HG03066 (cell line): Measurements from ENCODE around the gene STUB1.

ENCODE experiments used
- ATAC-seq: cut with Tn5 transposase; IDR thresholded peaks from one replicate; pipeline ENCODE4 v1.9.1; 2021; ENCODE audit warnings: low read depth; ENCODE audit not compliant: unreplicated experiment

The STUB1 gene

DNA sequence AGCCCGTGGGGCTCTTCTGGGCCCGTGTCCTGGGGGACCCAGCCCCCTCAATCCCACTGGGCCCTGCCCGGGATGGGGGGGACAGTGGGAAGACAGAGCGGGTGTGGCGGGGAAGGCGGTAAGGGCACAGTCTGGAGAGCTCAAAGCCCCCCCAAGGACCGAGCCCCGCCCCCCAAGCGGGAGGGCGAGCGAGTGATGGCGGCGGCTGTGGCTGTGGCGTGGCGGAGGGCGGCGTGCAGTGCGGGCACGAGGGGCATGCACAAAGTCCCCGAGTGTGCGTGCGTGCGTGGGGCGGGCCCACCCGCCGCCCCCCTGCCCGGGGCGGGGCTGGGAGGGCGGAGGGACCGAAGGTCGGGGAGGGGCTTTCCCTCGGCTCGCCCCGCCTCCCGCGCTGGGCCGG lies 13.6 kb downstream of the STUB1 start:
- ATAC-seq = no peak

DNA sequence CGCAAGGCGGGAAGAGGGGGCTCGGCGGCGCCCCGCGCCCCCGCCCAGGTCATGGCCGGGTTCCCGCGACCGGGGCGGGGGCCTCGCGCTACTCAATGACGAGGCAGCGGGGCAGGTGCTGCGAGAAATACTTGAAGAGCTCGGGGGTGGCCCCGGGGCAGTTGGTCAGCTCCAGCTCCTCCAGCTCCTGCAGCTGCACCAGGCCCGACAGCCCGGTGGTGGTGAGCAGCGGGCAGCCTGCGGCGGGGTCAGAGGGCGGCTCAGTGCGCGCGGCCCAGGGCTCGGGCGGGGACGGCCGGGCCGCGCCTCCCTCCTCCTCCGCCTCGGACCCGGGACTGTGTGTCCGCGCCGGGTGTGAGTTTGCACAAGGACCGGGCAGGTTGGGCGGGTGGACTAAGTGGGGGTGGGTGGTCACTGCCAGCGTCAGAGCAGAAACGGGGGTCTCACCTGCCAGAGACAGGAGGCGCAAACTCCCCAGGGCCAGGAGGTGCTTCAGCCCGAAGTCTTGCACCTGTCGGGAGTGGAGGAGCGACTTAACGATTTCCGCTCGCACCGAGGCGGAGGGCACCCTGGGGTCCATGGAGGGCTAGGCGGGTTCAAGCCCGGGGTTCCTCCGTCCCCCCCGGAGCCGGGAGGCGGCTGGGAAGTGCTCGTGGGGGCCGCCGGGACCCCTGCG lies 14.1 kb downstream of the STUB1 start:
- ATAC-seq = no peak

DNA sequence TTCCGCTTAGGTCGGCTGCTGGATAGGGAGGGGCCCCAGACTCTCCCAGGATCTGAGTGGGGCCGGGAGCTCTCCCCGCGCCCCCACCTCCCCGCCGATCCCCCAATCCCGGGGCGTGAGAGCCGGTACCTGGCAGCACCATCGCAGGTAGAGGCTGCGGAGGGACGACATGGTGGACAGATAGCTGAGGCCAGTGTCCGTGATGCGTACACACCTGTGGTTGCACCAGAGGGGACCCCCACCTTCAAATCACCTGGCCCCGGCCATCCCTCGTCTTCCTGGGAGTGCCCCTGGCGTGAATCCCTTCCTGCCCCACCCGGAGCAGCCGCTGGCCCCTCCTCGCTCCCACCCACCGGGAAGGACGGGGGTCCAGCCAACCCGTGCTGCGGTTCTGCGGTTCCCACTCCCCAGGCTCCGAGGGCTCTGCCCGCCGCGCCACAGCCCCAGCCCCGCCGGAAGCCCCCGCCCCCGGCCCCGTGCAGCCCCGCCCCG lies 14.7 kb downstream of the STUB1 start:
- ATAC-seq = no peak

DNA sequence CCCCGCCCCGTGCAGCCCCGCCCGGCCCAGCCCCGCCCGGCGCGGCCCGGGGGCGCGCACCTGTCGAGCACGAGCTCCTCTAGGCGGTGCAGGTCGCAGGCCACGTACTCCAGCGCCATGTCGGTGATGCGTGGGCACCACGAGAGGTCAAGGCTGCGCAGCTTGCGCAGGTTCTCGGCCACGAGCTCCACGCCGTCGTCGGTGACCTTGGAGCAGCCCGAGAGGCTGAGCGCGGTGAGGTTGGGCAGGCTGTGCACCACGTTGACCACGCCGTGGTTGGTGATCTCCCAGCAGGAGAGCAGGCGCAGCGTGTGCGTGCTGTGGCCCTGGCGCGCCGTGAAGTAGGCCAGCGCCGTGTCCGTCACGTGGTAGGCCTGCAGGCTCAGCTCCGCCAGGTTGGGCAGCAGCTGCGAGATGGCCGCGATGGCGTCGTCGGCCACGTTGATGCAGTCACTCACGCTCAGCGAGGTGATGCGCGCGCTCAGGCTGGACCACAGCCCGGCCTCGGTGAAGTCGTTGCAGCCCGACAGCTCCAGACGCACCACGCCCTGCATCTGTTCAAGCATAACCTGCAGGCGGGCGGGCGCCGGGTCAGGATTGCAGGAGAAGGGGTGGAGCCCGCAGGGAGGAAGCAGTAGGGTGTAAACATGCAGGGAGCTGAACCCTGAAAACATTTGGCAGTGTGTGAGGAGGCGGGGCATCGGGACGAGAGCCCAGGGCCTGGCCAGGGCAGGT lies 15.3 kb downstream of the STUB1 start:
- ATAC-seq = no peak

DNA sequence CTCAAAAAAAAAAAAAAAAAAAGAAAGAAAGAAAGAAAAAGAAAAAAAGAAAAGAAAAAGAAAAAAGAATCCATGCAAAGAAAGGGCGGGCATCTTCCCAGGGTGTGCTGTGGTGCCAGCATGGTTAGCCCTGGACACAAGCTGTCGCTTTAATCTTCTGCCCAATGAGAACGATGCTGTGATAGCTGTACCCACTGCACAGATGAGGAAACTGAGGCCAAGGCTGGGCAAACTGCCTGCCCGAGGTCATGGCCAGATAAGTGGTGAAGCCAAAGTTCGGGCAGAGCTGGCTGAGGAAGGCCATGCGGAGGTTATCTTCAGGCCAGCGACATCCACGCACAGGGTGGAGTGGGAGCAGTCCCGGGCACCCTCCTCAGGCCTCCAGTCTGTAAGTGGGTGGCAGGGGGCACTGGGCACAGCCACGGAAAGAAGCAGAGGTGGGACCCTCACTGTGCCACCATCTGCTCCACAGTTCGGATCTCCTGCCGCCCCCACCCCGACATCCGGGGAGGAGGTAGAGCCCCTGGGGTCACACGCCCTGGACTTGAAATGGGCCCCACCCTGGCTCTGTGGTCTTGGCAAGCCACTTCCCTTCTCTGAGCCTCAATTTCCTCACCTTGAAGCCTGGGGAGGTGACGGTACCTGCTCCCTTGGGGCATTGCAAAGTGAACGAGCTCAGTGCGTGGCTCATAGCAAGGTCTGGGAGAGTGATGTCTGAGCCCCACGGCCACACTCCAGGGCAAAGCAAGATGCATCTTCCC lies 18.9 kb downstream of the STUB1 start:
- no peak for ATAC-seq

DNA sequence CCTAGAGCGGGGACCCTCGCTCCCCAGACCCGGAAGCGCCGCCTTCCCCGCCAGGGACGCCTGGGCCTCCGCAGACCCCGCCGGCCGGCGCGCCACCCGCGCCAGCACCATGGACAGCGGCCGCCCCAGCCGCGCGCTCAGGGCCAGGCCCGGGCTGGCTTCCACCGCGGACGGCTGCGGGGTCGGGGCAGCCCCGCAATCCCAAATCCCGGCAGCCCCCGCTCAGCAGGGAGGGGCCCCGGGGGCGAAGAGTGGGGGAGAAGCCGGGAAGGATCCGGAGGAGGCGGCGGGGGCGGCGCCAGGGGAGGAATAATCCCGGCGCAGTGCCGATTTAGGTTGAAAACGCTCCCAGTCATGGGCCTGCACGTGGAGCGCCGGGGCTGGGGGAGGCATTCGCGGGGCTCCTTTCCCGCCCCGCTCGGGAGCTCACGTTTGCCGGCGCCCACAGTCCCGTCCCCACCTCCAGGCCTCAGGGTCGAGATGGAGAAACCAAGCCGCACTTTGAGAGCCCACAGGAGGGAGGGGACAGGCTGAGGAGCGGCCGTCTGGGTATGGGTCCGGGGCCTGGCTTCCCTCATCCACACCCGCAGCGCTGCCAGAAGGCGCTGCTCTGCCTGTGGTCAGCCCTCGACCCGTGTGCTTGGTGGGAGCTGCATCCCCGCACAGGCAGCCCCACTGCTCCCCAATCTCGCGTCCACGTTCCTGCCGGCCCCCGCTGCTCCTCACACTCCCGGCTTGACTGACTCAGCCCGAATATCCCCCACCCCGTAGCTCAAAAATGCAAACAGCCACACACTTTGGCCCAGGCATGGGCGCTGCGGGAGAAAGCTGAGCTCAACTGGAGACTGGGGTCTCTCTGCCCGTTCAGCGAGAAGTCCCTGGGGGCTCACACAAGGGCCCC lies 20.7 kb downstream of the STUB1 start:
- no peak for ATAC-seq

DNA sequence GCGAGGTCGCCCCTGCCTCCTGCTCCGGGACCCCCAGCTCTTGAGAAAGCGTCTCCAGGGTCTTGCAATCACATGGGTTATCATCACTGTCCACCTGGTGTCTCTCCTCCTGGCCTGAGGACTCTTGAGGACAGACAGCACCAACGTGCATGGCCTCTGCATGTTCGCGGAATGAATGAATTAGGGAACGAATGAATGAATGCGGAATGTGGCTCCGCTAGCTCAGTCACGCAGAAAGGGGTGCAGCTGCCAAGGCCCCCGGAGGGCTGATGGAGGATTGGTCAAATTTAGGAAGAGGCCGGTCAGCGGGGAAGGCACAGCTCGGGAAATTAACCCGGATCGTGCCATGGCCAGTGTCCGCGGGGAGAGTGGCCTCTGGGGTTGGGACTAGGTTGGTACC lies 22.1 kb downstream of the STUB1 start:
- no peak for ATAC-seq

DNA sequence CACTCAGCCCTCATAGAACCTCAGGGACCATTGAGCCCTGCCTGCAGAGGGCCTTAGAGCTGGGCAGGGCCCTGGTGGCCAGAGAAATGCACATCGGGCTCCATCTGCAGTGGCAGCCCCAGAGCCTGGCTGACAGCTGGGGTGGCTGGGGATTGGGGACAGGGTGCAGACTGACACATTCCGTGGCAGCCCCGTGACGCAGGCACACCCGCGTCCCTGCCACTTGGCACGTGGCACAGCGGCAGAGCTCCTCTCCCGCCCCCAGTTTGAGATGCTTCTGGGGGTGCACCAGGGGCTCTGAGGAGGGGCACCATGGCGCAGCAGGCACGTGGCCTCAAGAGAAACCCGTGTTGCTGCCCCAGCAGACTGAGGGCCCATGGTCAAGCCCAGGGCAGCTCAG lies 23.2 kb downstream of the STUB1 start:
- no peak for ATAC-seq

DNA sequence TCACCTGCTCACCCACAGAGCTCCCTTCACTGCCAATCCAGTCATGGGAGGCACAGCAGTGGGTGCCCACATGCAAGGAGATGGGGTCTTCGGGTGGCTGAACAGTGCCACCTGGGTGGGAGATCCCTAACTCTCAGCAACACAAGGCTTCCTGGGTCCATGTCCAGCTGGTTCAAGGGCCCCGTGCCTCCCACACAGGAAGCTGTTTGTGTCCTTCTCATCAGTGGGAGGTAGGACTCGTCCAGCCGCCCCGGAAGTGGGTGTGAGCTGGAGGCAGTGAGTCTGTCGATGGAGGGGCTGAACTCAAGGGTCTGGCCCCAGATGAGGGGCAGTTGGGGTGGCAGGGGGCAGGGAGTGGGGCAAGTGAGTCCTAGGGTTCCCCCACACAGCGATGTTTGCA lies 23.8 kb downstream of the STUB1 start:
- ATAC-seq = no peak

DNA sequence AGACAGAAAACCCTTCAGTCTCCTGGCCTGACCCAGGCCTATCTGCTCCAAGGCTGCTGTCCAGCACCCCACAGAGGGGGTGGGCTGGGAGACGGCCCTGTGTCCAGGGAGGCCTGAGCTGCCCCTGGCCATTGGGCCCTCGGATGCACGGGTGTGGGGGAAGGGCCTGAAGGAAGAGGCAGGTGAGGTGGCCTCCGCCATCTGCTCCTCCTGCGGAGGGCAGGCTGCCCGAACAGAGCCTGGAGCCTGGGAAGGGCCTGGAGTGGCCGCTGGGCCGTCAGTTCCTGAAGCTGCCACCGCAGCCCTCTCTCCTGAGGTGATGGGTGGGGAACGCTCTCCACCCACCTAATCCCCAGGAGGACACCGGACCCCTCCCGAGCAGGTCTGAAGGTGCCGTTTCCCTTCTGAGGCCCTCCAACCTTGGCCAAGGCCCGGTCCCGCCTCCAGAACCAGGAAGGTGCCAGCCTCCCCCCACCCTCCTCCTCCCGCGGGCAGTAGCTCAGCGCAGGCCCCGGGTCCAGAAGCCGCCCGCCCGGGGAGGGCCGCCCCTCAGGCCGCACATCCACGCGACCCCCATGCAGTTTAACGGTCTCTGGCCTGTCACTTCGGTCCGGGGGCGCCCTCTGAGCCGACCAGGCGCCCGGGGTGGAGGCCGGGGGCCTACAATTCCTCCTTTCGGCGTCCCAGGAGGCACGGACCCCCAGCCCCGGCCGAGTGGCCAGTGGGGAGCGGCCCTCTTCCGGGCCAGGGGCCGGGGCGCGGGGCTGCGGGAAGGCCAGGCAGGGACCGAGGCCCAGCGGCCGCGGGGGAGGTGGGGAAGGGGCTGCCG lies 24.6 kb downstream of the STUB1 start:
- ATAC-seq = no peak

DNA sequence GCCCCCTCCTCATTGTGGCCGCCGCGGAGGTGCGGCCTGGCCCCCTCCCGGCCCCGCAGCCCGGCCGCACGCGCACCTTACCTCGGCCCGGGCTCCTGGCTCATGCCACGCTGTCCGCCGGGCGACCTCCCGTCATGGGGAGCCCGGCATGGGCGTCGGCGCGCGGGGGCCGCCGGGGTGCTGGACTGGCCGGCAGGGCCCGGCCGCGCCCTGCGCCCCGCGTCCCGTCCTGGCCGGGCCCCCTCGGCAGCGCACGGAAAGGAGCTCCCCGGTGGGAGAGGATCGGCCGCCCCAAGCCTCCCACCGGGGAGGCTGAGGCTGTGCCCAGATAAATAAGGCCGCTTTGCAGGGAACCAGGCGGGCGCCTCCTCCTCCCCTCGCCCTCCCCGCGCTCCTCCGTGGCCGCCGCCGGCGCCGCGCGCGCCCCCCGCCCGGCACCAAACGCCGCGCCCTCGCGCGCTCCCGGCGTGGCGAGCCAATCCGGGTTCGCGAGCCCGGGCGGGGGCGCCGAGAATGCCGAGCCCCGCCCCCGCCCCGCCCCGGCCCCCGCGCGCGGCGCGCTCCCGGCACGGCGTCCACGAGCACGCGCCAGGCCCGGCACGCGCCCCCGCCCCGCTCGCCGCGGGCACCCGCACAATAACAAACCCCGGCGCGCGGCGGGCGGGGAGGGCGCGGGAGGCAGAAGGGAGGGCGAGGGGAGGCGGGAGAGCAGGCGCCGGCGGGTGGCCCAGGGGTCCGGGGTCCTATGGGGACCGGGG lies 25.4 kb downstream of the STUB1 start, which contains the start of gene FBXL16:
Gene FBXL16, minus strand, starts transcription at position 371 of the 758 bp plus-strand sequence. CDS start 8,396 bp downstream, outside the sequence.
- no peak for ATAC-seq

DNA sequence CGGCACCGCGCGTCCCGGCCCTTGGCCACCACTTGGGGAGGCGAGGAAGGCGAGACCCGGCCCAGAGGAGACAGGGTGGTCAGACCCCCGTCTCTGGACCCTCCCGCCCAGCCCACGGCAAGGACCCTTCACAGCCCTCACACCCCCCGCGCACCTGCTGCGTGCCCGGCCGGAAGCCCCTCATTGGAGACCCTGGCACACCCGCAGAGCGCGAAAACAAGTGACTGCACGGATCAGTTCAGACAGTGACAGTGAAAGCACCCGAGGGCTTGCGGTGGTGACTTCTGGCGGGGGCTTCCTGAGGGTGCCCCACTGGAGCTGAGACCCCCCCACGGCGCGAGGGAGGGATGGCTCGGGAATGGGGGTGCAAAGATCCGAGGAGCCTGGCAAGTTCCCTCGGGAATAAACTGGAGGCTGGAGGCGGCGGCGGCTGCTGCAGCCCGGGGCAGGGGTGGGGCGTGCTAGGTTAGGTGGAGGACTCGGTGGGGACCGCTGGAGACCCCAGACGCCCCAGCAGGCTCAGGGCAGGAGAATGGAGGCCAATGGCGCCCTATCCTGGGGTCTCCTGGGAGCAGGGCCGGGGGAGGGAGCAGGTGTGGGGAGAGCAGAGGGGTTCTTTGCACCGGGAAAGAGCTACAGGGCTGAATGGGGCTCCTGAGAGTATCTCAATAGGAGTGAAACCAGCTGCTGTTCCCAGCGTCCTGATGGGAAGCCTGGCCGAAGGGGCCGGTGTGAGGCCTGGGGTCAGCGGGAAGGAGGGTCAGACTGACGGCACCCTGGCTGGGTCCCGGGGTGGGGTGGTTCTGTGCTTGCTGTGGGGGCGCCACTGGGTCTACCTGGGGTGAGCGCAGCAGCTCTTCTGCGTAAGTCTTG lies 26.2 kb downstream of the STUB1 start:
- ATAC-seq = no peak

DNA sequence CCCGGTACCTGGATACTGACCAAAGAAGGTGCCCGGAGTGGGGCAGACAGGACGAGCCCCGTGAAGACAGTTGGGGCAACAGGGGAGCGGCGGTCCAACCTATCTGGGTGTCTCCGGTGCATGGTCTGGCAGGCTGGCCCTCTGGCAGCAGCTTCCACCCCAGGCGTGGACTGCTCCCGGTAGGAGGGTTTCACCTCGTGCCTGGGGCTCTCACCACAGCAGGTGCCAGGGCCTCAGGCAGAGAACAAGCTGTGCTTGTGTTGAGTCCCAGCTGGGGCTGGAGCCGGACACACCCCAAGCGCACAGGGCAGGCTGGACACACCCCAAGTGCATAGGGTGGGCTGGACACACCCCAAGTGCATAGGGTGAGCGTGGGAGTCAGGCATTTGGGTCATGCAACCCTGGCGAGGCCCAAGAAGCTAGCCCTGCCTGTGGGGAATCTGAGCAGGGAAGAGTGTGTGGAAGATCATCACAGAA lies 26.9 kb downstream of the STUB1 start:
- ATAC-seq = no peak

DNA sequence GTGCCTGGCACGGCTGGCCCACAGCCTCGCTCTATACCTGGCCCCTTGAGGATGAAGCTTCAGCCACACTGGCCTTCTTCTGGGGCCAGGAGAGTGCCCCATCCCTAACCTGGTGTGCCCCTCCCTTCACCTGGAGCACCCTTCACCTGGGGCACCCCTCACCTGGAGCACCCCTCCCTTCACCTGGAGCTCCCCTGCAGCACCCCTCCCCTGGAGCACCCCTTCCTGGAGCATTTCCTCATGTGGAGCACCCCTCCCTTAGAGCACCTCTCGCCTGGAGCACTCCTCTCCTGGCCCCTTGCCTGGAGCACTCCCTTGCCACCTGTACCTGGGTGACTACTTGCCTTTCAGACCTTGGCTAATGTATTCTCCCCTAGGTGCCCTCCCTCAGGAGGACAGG lies 27.8 kb downstream of the STUB1 start:
- ATAC-seq = no peak

DNA sequence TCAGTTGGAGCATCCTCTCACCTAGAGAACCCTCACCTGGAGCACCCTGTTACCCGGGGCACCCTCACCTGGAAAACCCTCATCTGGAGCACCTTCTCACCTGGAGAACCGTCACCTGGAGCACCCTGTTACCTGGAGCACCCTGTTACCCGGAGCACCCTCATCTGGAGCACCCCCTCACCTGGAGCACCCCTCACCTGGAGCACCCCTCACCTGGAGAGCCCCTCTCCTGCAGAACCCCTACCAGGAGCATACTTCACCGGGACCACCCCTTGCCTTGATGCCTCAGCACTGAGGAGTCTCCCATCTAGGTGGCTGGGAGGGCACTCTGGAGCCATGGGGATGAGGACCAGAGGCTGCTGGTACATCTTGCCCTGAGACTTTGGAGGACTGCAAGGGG lies 28.7 kb downstream of the STUB1 start:
- ATAC-seq = no peak

DNA sequence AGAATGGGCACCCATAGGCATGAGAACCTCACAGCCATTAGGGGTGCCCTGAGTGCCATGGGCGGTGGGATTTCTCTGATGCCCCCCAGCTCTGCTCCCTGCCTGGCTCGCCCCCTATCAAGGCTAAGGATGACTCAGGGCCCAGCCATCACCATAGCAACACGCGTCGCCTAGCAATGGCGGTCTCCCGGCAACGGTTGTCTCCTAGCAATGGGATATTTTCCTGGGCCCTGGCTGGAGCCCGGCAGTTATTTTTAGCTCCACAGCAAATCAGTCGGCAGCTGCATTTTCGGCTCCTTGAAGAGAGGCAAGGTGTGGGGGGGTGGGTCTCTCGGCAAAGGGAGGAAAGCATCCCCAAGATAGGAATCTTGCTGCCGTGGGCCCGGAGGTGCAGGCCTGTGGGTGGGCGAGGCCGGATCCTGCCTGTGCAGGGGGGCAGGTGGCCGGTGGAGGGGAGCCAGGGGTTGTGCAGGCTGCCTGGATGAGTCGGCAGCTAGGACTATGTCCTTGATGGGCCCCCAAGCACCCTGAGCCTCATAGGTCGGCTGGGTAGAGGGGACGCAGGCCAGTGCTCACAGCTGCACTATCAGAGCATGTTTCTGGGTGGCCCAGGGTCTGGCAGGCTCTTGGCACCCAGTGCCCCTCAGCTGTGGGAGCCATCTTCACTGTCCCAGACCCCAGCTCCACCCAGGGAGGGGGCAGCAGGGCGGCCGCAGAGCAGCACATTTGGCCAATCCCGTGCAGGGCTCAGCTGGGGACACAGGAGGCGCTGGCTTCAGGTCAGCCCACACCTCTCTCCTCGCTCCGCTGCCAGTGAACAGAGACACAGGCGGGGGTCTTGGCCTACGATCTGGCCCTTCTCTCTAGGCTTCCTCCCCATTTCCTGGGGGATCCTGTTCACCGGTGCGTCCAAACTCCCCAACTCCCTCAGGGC lies 29.6 kb downstream of the STUB1 start:
- ATAC-seq = no peak
